Coronary artery (tissue), 2 donors: ENCODE data around the gene SCN3A.

Experiments
- DNase-seq: peaks from one replicate; pipeline ENCODE4 v3.0.0-alpha.2; 2017; ENCODE audit warnings: low spot score
- H3K27ac ChIP-seq, 2 donors: fragments of 200-600 bp; sonication (generic); one replicate each; pipeline ENCODE4 v1.5.1; 2016 to 2019
- H3K4me3 ChIP-seq: fragments of 200-600 bp; sonication (generic); 2 replicates; pipeline ENCODE4 v1.5.1; 2016; ENCODE audit warnings: mild to moderate bottlenecking, moderate library complexity
- CTCF ChIP-seq: fragments of 200-600 bp; sonication (generic); IDR thresholded peaks from one replicate; pipeline ENCODE4 v1.5.1; 2019; ENCODE audit warnings: antibody characterized with exemption

SCN3A gene

GRCh38 chr2:165078913-165079312 is 124.9 kb downstream of the SCN3A start:
- no peak for TF ChIP-seq CTCF
- Histone ChIP-seq H3K27ac (no peak overlapping the region), H3K4me3 (no peak overlapping the region)
- DNase-seq = no peak

GRCh38 chr2:165074884-165075283 is 129.0 kb downstream of the SCN3A start:
- H3K27ac ChIP-seq = no peak overlapping the region
- H3K4me3 ChIP-seq = no peak overlapping the region
- DNase-seq = no peak
- no peak for TF ChIP-seq CTCF

GRCh38 chr2:165074323-165074722 is 129.5 kb downstream of the SCN3A start:
- TF ChIP-seq CTCF = no peak
- no peak overlapping the region for H3K4me3 ChIP-seq
- DNase-seq = no peak
- H3K27ac ChIP-seq = no peak overlapping the region

GRCh38 chr2:165070076-165070475 is 133.8 kb downstream of the SCN3A start:
- DNase-seq = no peak
- TF ChIP-seq CTCF = no peak
- H3K4me3 ChIP-seq = no peak overlapping the region
- H3K27ac ChIP-seq = no peak overlapping the region

- TF ChIP-seq CTCF = no peak
- H3K27ac ChIP-seq = no peak overlapping the region
- no peak overlapping the region for H3K4me3 ChIP-seq
- DNase-seq = no peak
These were observed 134.7 kb downstream of the SCN3A start for GRCh38 chr2:165069151-165069550.

- no peak overlapping the region for H3K4me3 ChIP-seq
- H3K27ac ChIP-seq = no peak overlapping the region
These were observed 135.4 kb downstream of the SCN3A start for GRCh38 chr2:165068487-165068757.

More at GRCh38 chr2:165068487-165068757, 135.4 kb downstream of the SCN3A start:
- no peak for TF ChIP-seq CTCF
- no peak for DNase-seq
